ENCODE data around the gene CLCN1. TPM values are rescaled to one million over a fixed set of nuclear protein-coding genes. Genes with fewer than 3 reads are reported as not detected.

Gene CLCN1
- total RNA-seq, 5 donors from 2014 or later (not counting 1 experiment from before 2014, with no cell fraction given), result not detected

DNA sequence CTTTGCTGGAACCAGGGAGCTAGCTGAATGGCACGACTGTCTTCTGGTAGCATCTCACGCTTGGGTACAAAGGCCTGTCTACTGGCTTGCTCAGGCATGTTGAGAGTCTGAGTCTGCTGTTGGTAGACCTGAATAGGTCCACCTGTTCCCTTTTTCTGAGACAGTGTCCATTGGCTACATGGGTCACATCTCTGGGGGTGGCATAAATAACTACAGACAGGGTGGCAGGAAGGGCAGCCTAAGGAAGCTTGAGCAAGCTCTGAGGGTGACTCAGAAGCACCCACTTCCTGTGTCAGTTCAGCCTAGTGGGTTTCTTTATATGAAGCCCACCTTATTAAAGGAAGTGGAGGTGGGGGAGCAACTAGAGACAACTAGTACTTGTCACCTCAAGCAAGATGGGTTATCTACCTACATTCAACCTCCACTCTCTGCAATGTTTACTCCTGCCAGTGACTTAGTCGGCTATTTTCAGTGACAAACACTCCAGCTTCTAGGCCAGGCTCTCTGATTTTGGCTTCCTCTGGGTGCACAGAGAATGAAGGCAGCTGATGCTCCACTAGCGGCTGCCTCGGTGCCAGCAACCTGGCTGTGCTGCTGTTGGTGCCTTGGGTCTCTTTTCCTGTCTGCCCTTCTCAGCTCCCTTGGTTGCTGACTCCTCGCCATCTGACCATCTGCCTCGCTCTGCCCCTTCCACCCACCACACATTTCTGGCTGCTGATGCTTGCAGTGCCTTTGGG is 59.6 kb downstream of the CLCN1 start:
- ChIA-PET CTCF (interaction anchor here (0.5 to 1.9 kb wide), 13 partner anchors 9 to 592 kb away, joined by 3 to 6 read pairs (median 3); partner anchors contain the start of gene EPHA1 (in 1 of the 2)), POLR2A (interaction anchor here in 1 of 2 donors (1.0 to 1.4 kb wide), 2 partner anchors 9 to 590 kb away, joined by 3 to 4 read pairs; no protein-coding TSS in a partner anchor)
- no peak overlapping the region for H3K4me3 ChIP-seq (ENCODE audit: control insufficient read depth in 1 of 2, extremely low read depth in 1 of 2, low read length in 1 of 2)
- WGBS (ENCODE audit: insufficient coverage), result 29% methylated on average over 5 of the region's 7 CpGs
- peak overlapping the region; percentile 2 to 52 (median 21) for H3K4me3 Mint-ChIP-seq
- H3K27me3 Mint-ChIP-seq, result no peaks in the 10 kb centered on the region
- peak in 31 of 35 experiments; percentile 16 to 70 (median 40) for DNase-seq
- H3K27me3 ChIP-seq (replicated peaks in 1 of 2; ENCODE audit: control insufficient read depth in 2 of 2, extremely low read depth in 1 of 2, insufficient read depth in 2 of 2, low read length in 1 of 2), result no peaks in the 10 kb centered on the region
- peak overlapping the region; percentile 93 for H3K27ac Mint-ChIP-seq
- H3K4me1 ChIP-seq (ENCODE audit: control insufficient read depth in 1 of 2, extremely low read depth in 1 of 2, insufficient read depth in 2 of 2, low read length in 2 of 2), result peaks cover 21 to 74% of the 10 kb centered on the region in 2 experiments
- peak; percentile 54 to 75 (median 72) for ATAC-seq (replicated peaks in 1 of 4)
- H3K36me3 Mint-ChIP-seq, result no peaks in the 10 kb centered on the region
- no peaks in the 10 kb centered on the region for H3K9me3 ChIP-seq
- H3K9me3 Mint-ChIP-seq, result no peaks in the 10 kb centered on the region
- H3K36me3 ChIP-seq (ENCODE audit: control insufficient read depth in 2 of 2, extremely low read depth in 1 of 2, insufficient read depth in 1 of 2, low read length in 1 of 2), result no peaks in the 10 kb centered on the region
- H3K27ac ChIP-seq (ENCODE audit: low read length), result peak overlapping the region; percentile 88
- H3K4me1 Mint-ChIP-seq, result peaks cover 78 to 87% (median 79%) of the 10 kb centered on the region in 3 donors

DNA sequence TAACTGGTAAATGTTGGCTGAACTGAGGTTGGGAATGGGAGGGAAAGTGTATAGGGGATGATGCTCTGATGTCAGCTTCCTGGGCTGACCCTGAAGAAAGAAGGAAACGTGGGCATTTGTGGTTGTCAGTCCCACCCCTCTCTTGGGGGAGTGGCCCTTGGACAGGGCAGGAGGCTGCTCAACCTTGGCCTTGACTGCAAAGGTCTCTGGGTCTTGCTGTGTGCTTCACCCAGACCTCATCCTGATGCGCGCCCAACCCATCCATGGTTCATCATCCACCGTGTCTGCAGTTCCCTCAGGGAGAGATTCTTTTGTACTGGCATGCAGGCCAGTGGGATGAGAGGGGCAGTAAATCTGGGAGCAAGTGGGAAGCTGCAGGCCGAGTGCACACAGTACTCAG is 60.5 kb downstream of the CLCN1 start:
- Histone ChIP-seq H3K27ac (ENCODE audit: low read length) (peak overlapping the region; percentile 88), H3K36me3 (ENCODE audit: control insufficient read depth in 2 of 2, extremely low read depth in 1 of 2, insufficient read depth in 1 of 2, low read length in 1 of 2) (no peaks in the 10 kb centered on the region), H3K4me3 (ENCODE audit: control insufficient read depth in 1 of 2, extremely low read depth in 1 of 2, low read length in 1 of 2) (no peak overlapping the region), H3K4me1 (ENCODE audit: control insufficient read depth in 1 of 2, extremely low read depth in 1 of 2, insufficient read depth in 2 of 2, low read length in 2 of 2) (peaks cover 21 to 71% of the 10 kb centered on the region in 2 experiments), H3K9me3 (no peaks in the 10 kb centered on the region), H3K27me3 (replicated peaks in 1 of 2; ENCODE audit: control insufficient read depth in 2 of 2, extremely low read depth in 1 of 2, insufficient read depth in 2 of 2, low read length in 1 of 2) (no peaks in the 10 kb centered on the region)
- DNase-seq (no peak), ATAC-seq (replicated peaks in 1 of 4) (no peak)
- H3K27ac Mint-ChIP-seq, result peak overlapping the region; percentile 93
- no peaks in the 10 kb centered on the region for H3K9me3 Mint-ChIP-seq
- 73% methylated on average over 3 of the region's 5 CpGs for WGBS (ENCODE audit: insufficient coverage)
- peak overlapping the region in 1 of 3 donors; percentile 52 for H3K4me3 Mint-ChIP-seq
- H3K36me3 Mint-ChIP-seq, result no peaks in the 10 kb centered on the region
- no peaks in the 10 kb centered on the region for H3K27me3 Mint-ChIP-seq
- H3K4me1 Mint-ChIP-seq, result peaks cover 75 to 80% (median 76%) of the 10 kb centered on the region in 3 donors
- CTCF ChIA-PET, result interaction anchor here in 1 of 2 donors (1.1 kb wide), 1 partner anchor 32 kb away, joined by 3 read pairs; the partner anchor contains the start of gene EPHA1
- POLR2A ChIA-PET, result interaction anchor here in 1 of 2 donors (0.5 kb wide), 1 partner anchor 55 kb away, joined by 3 read pairs; no protein-coding TSS in a partner anchor

DNA sequence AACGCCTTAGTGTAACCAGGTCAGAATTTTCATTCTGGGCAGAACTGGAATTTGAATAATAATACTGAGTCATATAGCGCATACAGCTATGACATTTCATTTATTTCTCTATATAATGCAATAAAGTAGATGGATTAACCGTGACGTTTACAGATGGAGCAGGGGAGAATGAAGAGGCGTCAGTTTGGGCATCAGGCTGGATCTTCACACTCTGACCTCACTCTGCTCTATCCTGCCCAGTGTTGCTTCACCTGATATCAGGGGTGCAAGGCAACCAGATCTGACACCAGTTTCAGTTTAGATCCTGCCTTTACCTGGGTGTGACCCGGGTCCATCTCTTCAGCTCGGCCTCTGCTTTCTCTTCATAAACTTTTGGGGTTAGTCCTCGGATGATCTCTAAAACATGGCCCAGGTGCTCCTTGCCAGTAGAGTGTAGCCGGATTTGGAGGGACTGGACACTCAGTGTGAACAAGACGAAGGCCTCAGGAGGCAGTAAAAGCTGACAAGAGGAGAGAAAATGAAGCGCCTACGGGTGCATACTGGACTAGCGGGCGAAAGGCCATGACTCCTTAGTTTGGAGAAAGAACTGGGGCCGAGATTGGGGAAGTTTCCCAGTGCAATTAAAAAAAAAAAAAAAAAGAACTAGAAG is 63.8 kb downstream of the CLCN1 start:
- WGBS (ENCODE audit: insufficient coverage), result 5% methylated on average over 10 of the region's 15 CpGs
- Histone ChIP-seq H3K4me1 (ENCODE audit: control insufficient read depth in 1 of 2, extremely low read depth in 1 of 2, insufficient read depth in 2 of 2, low read length in 2 of 2) (peaks cover 18 to 84% of the 10 kb centered on the region in 2 experiments), H3K4me3 (ENCODE audit: control insufficient read depth in 1 of 2, extremely low read depth in 1 of 2, low read length in 1 of 2) (peak overlapping the region; percentile 82 to 100), H3K36me3 (ENCODE audit: control insufficient read depth in 2 of 2, extremely low read depth in 1 of 2, insufficient read depth in 1 of 2, low read length in 1 of 2) (peaks cover 0 to 5% of the 10 kb centered on the region in 2 donors), H3K27ac (ENCODE audit: low read length) (peak overlapping the region; percentile 97), H3K27me3 (replicated peaks in 1 of 2; ENCODE audit: control insufficient read depth in 2 of 2, extremely low read depth in 1 of 2, insufficient read depth in 2 of 2, low read length in 1 of 2) (no peaks in the 10 kb centered on the region), H3K9me3 (no peaks in the 10 kb centered on the region)
- DNase-seq, result peak in 2 of 35 experiments; percentile 28 to 40
- Mint-ChIP-seq H3K4me1 (peaks cover 49 to 50% (median 49%) of the 10 kb centered on the region in 3 donors), H3K27ac (peak overlapping the region; percentile 96 to 97), H3K9me3 (no peaks in the 10 kb centered on the region), H3K4me3 (peak overlapping the region in 2 of 3 donors; percentile 89 to 92), H3K27me3 (no peaks in the 10 kb centered on the region), H3K36me3 (no peaks in the 10 kb centered on the region)
- CTCF ChIA-PET, result interaction anchor here (0.5 to 2.7 kb wide), 30 partner anchors 10 to 1062 kb away, joined by 3 to 19 read pairs (median 4); partner anchors contain the start of genes CASP2 (in 1 of the 2) and TCAF1 (in 1 of the 2)
- no peak for ATAC-seq (replicated peaks in 1 of 4)
- POLR2A ChIA-PET, result interaction anchor here in 1 of 2 donors (1.0 kb wide), 1 partner anchor 27 kb away, joined by 4 read pairs; no protein-coding TSS in a partner anchor

- Histone ChIP-seq H3K27ac (ENCODE audit: low read length) (peak overlapping the region; percentile 97), H3K9me3 (no peaks in the 10 kb centered on the region), H3K36me3 (ENCODE audit: control insufficient read depth in 2 of 2, extremely low read depth in 1 of 2, insufficient read depth in 1 of 2, low read length in 1 of 2) (peaks cover 0 to 5% of the 10 kb centered on the region in 2 donors), H3K27me3 (replicated peaks in 1 of 2; ENCODE audit: control insufficient read depth in 2 of 2, extremely low read depth in 1 of 2, insufficient read depth in 2 of 2, low read length in 1 of 2) (no peaks in the 10 kb centered on the region), H3K4me1 (ENCODE audit: control insufficient read depth in 1 of 2, extremely low read depth in 1 of 2, insufficient read depth in 2 of 2, low read length in 2 of 2) (peaks cover 17 to 84% of the 10 kb centered on the region in 2 experiments), H3K4me3 (ENCODE audit: control insufficient read depth in 1 of 2, extremely low read depth in 1 of 2, low read length in 1 of 2) (peak overlapping the region; percentile 82 to 100)
- ATAC-seq (replicated peaks in 1 of 4), result peak; percentile 53 to 64 (median 54)
- DNase-seq, result peak; percentile 65 to 93 (median 83)
- no peaks in the 10 kb centered on the region for H3K27me3 Mint-ChIP-seq
- peaks cover 44 to 45% (median 44%) of the 10 kb centered on the region in 3 donors for H3K4me1 Mint-ChIP-seq
- H3K4me3 Mint-ChIP-seq, result peak overlapping the region in 2 of 3 donors; percentile 89 to 92
- POLR2A ChIA-PET, result interaction anchor here in 1 of 2 donors (1.0 kb wide), 1 partner anchor 27 kb away, joined by 4 read pairs; no protein-coding TSS in a partner anchor
- WGBS (ENCODE audit: insufficient coverage), result under 1% methylated on average over 29 of the region's 35 CpGs
- peak overlapping the region; percentile 96 to 97 for H3K27ac Mint-ChIP-seq
- H3K9me3 Mint-ChIP-seq, result no peaks in the 10 kb centered on the region
- CTCF ChIA-PET, result interaction anchor here (0.5 to 2.7 kb wide), 34 partner anchors 10 to 1062 kb away, joined by 3 to 19 read pairs (median 4); partner anchors contain the start of genes CASP2 (in 1 of the 2) and TCAF1 (in 1 of the 2)
- H3K36me3 Mint-ChIP-seq, result no peaks in the 10 kb centered on the region
Observed at GRCh38 chr7:143380260-143380645, 64.3 kb downstream of the CLCN1 start.

- Mint-ChIP-seq H3K27me3 (no peaks in the 10 kb centered on the region), H3K4me3 (peak within 1 kb of the TSS in 2 of 3 donors; percentile 89 to 92), H3K27ac (peak within 1 kb of the TSS; percentile 96 to 97), H3K9me3 (no peaks in the 10 kb centered on the region), H3K36me3 (no peaks in the 10 kb centered on the region), H3K4me1 (peaks cover 38 to 39% (median 38%) of the 10 kb centered on the region in 3 donors)
- H3K9me3 ChIP-seq, result no peaks in the 10 kb centered on the region
- peaks cover 14 to 84% of the 10 kb centered on the region in 2 experiments for H3K4me1 ChIP-seq (ENCODE audit: control insufficient read depth in 1 of 2, extremely low read depth in 1 of 2, insufficient read depth in 2 of 2, low read length in 2 of 2)
- DNase-seq (peak; percentile 62 to 92 (median 77)), ATAC-seq (replicated peaks in 1 of 4) (peak; percentile 74 to 81 (median 78))
- peak within 1 kb of the TSS; percentile 82 to 100 for H3K4me3 ChIP-seq (ENCODE audit: control insufficient read depth in 1 of 2, extremely low read depth in 1 of 2, low read length in 1 of 2)
- no peaks in the 10 kb centered on the region for H3K27me3 ChIP-seq (replicated peaks in 1 of 2; ENCODE audit: control insufficient read depth in 2 of 2, extremely low read depth in 1 of 2, insufficient read depth in 2 of 2, low read length in 1 of 2)
- peak within 1 kb of the TSS; percentile 97 for H3K27ac ChIP-seq (ENCODE audit: low read length)
- WGBS (ENCODE audit: insufficient coverage), result 2% methylated on average over 51 of the region's 72 CpGs
- peaks cover 0 to 5% of the 10 kb centered on the region in 2 donors for H3K36me3 ChIP-seq (ENCODE audit: control insufficient read depth in 2 of 2, extremely low read depth in 1 of 2, insufficient read depth in 1 of 2, low read length in 1 of 2)
- ChIA-PET POLR2A (interaction anchor here in 1 of 2 donors (0.5 kb wide), 1 partner anchor 48 kb away, joined by 3 read pairs; no protein-coding TSS in a partner anchor), CTCF (interaction anchor here (0.5 to 2.7 kb wide), 28 partner anchors 11 to 570 kb away, joined by 3 to 19 read pairs (median 4); partner anchors contain the start of gene CASP2 (in 1 of the 2))
Observed at GRCh38 chr7:143380646-143381426, 64.9 kb downstream of the CLCN1 start, which contains the start of gene ZYX. Gene ZYX (plus strand): TSS chr7:143381345. CDS start chr7:143381572, 227 bp downstream.

Measured in T-cell (primary cell).